HG03025 (cell line): ENCODE measurements around the gene NRDC.
A peak's percentile ranks its signal among the peaks of the same experiment; 100 is the strongest.
"Not testable (repeated sequence)": the region's sequence is repeated elsewhere in the genome, so short reads cannot be mapped to it uniquely, and the experiment has no call there.

Experiments
- ATAC-seq: cut with Tn5 transposase; IDR thresholded peaks from one replicate; pipeline ENCODE4 v1.9.1; 2021; ENCODE audit warnings: mild to moderate bottlenecking, moderate library complexity; ENCODE audit not compliant: unreplicated experiment, low FRiP score

The NRDC gene

DNA sequence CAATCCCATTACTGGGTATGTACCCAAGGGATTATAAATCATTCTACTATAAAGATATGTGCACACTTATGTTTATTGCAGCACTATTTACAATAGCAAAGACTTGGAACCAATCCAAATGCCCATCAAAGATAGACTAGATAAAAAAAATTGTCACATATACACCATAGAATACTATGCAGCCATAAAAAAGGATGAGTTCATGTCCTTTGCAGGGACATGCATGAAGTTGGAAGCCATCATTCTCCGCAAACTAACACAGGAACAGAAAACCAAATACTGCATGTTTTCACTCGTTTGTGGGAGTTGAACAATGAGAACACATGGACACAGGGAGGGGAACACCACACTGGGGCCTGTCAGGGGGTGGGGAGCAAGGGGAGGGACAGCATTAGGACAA is 16.2 kb upstream of the NRDC start:
- ATAC-seq, result not testable (repeated sequence)

DNA sequence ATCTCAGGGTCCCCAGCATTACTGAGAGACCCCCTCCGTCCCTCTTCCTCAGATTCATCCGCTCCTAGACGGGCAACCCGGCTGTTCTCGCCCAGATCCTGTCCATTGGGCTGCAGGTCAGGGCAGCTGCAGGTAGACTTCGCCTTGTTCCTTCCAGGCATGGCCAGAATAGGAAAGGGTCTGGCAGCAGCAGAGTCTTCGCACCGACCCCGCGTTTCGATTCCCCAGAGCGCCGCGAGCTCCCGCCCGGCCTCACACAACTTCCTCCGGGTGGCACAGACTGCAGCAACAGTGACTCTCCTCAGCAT is 265 bp downstream of the NRDC start:
- ATAC-seq, result peak; percentile 25

DNA sequence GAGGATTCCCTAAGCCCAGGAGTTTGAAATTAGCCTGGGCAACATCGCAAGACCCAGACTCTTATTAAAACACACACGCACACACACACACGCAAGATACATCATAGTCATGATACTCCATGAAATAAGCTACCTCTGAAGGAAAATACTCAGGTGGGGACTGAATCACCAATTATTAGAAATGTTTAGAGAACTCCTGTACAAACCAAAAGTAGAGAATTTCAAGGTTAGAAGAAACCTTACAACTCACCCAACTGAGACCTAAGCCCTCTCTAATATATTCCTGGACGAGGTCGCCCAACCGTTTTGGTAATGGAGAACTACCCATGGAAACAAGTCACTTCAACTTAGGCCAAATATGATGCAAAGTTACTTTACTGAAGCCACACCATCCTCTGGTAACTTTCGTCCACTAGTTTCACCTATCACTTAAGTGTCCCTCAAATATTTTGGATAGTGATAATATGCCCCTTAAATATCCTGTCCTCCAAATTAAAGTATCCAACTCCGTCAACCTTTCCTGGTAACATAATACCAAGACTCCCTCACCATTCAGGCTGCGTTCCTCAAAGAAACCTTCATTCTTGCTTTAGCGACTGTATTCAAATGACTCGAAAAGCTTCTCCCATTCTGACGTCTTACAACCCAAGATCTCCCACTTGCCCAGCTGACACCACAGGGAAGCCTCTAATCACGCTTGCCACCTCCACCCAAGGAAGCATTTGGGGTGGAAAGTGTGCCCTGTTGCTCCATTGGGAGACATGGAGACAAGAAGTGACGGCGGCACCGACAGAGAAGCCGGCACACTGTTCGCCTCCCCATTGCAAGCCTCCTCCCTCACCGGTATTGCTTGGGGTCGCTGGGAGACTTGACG is 856 bp downstream of the NRDC start:
- ATAC-seq, result no peak

DNA sequence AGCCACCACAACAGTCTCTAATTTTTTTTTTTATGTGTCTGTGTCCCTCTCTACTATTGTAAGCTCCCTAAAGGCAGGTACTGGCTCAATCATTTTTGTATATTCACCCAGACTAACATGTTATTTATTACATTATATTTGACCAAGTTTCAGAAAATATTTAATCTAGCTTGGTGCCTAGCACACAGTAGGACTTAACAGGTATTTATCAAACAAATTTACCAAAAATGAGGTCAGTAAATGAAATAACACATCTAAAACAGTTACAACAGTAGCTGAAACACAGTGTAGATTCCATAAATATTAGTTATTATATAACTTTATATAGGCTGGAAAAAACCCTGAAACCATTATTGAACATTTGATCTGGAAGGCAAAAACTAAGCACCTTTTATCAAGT is 2.7 kb downstream of the NRDC start:
- ATAC-seq, result no peak

DNA sequence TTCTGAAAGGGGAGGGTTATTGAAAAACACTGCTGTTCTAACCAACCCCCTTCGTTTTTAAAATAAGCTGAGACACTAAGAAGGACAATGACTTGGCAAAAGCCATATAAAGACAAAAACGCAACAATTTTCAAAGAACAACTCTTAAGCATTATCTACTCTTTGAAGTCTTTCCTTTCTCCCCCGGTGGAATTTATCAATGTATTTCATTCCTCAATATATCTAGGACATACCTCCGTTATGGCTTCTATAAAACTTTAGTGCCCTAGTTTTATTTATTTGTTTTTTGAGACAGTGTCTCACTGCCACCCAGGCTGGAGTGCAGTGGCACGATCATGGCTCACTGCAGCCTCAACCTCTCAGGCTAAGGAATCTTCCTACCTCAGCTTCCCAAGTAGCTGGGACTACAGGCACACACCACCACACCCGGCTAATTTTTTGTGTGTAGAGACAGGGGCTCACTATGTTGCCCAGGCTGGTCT is 3.2 kb downstream of the NRDC start:
- ATAC-seq, result no peak

DNA sequence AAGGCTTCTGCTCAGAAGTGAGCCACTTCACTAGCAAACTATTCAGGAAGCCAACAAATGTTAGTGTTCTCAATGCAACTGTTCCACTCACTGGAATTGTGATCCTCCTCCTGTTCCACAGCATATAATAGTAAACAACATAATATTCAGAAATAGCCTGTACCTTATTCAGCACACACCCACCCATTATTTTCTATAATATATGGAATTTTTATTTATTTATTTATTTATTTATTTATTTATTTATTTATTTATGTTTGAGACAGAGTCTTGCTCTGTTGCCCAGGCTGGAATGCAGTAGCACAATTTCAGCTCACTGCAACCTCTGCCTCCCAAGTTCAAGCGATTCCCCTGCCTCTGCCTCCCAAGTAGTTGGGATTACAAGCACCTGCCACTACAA is 5.3 kb downstream of the NRDC start:
- not testable (repeated sequence) for ATAC-seq

DNA sequence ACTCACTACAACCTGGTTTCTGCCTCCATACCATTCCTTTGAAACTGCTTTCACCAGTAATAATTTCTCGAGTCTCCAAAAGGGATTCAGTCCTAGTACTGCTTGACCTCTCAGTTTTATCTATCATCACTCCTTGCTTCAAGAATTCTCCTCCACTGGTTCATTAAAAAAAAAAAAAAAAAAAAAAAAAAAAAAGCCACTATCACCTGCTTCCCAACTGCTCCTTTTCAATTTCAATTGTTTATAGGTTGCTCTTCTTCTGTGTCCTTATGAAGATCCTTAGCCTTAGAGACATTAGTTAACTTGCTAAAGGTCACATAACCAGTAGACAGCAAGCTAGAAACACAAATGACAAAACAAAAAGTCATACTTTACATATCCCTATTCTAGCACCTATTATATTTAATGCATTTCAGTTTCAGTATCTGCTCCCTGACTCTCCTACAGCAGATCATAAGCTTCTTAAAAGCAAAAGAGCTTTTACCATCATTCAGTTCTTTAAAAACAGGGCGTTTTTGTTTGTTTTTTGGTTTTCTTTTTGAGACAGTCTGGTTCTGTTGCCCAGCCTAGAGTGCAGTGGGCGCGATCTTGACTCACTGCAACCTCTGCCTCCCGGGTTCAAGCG is 7.1 kb downstream of the NRDC start:
- ATAC-seq, result no peak

DNA sequence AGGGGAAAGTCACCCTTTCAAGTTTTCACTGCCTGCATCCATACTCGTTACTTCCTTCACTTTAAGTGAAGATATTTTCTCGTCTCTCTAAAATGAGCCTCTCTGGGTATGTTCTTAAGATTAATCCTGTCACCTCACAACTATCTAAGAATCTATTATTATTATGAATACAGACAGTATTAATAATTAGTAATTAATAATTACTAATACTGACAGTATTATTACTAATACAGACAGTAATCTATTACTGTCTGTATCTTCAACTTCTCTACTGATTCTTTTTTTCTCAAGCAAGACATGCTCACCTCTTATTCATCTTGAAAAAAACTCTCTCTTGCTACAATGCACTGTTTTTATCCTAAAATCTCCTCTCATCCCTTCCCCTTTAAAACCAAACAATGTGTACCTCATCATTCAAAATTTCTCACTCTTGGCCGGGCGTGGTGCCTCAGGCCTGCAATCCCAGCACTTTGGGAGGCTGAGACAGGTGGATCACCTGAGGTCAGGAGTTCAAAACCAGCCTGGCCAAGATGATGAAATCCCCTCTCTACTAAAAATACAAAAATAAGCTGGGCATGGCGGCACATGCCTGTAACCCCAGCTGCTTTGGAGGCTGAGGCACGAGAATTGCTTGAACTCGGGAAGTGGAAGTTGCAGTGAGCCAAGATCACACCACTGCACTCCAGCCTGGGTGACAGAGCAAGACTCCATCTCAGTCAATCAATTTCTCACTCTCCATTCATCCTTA is 7.8 kb downstream of the NRDC start:
- ATAC-seq, result no peak

DNA sequence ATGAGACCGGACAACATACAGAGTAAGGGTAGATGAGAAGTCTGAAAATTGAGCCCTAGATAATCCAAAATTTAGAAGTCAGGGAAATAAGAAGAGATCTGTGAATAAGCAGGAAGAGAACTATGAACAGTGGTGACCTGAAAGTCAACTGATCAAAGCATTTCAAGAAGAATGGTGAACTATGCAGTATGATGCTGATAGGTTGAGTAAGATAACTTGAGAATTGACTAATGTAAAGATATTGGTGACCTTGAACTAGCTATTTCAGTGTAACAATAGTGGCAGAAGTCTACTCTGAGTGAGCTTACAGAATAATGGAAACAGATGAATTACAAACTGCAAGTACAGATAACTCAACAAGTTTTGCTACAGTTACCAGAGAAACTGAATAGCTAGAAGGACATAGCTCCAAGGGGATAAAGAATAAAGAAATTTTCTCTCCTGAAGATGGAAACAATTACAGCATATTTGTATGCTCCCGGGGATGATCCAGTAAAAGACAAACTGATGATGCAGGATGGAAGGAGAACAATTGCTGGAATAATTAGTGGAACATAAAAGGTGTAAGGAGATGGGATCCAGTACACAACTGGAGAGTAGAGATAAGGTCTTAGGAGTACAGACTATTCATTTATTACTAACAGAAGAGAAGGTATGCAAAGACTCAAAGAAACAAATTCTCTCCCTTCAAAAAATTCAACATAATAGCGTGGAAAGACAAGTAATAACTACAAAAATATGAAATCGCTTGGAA is 10.9 kb downstream of the NRDC start:
- ATAC-seq, result no peak

DNA sequence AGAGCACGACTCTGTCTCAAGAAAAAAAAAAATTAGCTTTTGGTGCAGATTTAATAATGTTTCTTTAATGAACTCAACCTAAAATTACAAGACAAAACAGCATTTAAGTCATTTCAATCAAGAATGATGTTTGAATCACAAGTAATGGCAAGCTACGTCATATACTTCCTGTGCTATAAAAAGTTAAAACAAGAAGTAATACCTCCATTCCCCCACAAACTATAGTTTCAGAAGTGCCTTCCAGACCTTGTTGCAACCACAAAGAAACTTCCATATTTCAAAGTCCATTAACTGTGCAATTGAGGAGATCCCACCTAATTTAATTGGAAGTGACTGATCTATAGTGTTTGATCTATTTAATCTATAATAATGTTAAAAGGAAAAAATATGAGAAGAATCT is 15.1 kb downstream of the NRDC start:
- no peak for ATAC-seq

DNA sequence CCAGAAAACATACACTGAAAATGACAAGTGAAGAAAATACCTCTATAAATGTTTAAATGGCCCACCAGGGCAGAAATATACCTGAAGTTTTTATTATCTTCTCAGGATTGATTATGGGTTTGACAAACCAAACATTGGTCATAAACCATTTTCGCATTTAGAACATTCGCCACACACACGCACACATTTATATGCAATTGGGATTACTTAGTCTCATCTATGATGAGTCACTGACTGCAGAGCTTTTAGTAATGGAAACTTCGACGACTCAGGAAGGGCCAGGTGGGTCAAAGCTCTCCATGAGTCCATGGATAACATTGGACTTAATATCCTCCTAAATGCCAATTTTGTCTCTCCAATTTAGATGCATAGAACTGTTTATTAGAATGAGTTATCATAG is 16.9 kb downstream of the NRDC start:
- no peak for ATAC-seq

DNA sequence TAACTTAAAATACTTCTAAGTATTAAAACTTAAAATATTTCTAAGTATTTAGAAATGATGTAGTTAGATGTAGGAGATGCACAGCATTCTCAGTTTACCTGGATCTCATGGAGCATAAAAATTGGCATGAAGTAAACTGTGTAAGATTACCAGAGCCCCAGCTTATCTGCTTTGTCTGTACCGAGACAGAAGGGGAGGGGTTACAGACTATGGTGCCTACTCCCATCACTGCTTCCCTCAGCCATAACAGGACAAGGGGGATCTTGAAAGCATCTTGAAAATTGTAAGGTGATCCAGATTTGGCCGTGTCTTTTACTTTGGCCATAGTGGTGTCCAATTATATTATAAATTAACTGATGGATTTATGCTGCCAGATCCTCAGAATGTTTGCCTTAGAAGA is 18.8 kb downstream of the NRDC start:
- ATAC-seq, result no peak

DNA sequence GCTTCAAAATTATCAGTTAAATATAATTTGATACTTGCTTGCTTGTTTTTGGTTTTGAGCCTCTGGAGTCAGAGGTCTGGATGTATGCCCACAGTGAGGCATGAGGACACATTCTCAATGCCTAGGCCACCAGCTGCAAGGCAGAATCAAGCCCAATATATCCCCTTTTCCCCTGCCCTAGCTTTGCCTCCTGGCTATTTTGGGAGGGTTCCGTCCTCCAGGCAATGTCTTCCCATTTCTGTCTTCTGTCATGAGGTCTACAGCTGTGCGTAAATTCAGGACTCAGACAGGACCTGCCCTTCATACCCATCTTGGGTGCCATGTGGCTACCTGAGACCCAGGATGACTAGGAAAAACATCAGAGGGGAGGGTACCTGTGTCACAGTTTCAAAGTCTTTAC is 19.2 kb downstream of the NRDC start:
- ATAC-seq, result no peak

DNA sequence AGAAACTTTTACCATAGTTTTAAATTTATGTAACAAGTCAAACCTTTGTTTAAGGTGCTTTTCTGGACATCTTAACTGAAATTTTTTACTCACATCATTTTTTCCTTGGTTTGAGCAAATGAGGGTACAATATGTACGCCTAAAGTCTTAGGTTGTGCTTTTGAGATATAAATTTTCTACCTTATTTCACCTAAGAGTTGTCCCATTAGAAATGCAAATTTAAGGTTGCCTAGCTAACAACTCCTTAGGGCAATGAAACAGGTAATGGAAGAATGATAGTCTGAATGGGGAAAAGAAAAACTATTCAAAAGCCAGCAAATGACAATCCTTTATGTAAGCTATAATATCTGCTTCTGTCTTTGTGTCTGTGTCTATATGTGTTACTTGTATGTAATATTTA is 19.6 kb downstream of the NRDC start:
- no peak for ATAC-seq

DNA sequence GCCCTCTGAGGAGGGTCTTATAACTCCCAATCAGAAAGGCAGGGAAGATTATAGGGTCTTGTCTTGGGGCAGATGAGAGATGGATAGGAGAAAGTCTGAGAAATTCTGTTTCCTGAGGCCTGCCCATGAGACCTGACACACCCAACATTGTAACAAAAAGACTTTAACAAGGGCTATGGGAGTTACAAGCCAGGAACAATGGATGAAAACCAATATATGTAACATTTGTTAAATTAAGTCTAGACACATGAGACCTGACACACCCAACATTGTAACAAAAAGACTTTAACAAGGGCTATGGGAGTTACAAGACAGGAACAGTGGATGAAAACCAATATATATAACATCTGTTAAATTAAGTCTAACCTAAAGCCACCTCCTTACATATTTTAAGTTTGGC is 21.8 kb downstream of the NRDC start:
- no peak for ATAC-seq

DNA sequence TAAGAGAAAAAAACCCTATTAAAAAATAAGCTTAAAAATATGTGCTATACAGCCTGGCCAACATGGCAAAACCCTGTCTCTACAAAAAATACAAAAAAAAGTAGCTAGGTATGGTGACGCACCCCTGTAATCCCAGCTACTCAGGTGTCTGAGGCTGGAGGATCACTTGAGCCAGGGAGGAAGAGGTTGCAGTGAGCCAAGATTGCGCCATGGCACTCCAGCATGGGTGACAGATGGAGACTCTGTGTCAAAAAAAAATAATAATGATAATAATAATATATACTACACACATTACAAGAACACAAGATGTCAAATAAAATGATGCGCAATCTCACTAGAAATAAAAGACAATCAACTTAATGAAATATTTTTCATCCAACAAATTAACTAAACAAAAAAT is 22.9 kb downstream of the NRDC start:
- no peak for ATAC-seq

DNA sequence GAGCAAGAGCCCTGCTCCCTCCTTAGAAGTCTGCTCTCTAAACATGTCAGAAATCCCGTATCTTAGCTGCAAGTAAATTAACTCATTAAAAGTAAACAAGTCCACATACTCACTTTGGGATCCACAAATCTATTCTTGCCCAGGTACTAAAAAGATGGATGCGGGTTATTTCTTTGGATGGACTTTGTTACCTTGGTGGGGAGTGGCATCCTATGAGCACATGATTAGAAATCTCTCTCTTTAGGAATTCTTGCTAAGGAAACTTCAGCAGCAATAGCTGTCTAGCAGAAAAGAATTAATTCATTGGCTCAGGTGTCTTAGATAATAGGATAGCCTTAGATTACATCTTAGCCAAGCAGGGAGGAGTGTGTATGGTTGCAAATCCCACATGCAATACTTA is 25.2 kb downstream of the NRDC start:
- no peak for ATAC-seq

DNA sequence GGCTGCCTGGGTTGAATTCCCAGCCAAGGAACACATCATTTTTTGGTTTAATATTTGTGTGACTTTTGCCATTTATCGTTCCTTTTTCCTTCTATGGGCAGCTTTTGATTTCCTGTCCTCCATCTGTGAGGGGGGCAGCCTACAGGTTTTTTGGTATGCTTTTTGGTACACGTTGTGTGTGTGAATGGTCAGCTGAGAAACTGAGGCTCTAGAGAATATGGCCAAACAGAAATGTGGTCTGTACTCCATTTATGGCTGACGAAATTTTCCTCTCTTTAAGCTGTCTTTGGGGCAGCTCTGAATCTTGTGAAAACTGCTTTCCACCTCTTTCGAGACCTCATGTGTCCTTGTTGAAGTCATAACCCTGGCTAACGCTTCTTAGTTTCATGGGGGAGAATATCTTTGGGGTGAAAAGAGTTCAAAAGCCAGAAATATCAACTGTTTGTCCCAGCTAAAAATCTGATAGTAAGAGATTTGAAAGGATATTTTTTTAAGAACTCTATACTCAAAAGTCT is 26.6 kb downstream of the NRDC start:
- ATAC-seq, result no peak

DNA sequence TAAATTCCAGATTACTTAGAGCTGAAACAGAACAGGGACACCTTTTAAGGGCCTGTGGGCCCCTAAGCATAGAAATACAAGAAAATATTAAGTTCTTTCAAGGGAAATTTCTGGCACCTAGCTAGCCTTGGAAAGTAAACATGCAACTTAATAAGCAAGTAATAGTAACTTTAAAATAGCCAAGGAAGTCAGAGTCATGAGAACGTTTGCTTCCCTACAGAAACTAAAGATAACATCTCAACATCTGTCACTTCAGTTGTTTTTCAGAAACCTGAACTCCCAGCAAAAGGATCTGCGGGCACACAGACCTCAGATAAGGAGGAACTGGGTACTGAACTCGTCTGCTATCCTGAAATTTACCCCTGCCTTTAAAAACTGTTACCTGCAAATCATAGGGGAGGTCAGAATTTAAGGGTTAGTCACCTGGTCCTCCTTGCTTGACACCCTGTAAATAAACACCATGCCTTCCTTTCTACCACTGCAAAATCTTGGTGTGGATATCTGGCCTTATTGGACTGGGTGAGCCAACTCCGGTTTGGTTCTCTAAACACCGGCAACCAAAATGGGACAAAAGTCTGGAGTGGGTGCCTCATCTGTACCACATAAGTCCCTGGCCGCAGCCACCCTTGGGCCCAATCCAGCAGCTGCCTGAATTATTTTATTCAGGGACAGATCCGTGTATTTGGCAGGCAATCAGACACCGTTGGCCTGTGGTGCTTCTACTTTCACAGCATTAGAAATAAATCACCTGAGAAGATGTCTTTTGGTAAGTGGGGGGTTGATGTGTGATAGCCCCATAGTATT is 27.9 kb downstream of the NRDC start:
- ATAC-seq, result no peak
